ENCODE measurements around the gene MEGF6. TPM values are rescaled to one million over a fixed set of nuclear protein-coding genes. Genes with fewer than 3 reads are reported as not detected.

The MEGF6 gene
- total and polyA plus RNA-seq, 4 donors = 53.7 to 332 (median 157) TPM

- DNase-seq = no peak
- intact Hi-C loops (cut with DNase I) = no loop called here
- no peaks in the 10 kb centered on the region for H3K4me1 ChIP-seq (ENCODE audit: control insufficient read depth in 1 of 2, insufficient read depth in 2 of 2, low read length in 2 of 2)
- H3K27me3 ChIP-seq (ENCODE audit: control insufficient read depth in 1 of 2, insufficient read depth in 2 of 2, low read length in 1 of 2) = no peaks in the 10 kb centered on the region
- 63 to 70% methylated on average over 15 of the region's 15 CpGs for WGBS, 2 donors
- no peaks in the 10 kb centered on the region for H3K36me3 ChIP-seq (ENCODE audit: control insufficient read depth in 1 of 2, insufficient read depth in 2 of 2, low read length in 1 of 2)
- H3K9me3 ChIP-seq (ENCODE audit: control insufficient read depth, low read length) = no peaks in the 10 kb centered on the region
- ATAC-seq (ENCODE audit: low FRiP score) = no peak
- H3K4me3 ChIP-seq (ENCODE audit: low read length in 2 of 2) = no peak overlapping the region
- no peak overlapping the region for H3K27ac ChIP-seq (ENCODE audit: low read depth in 1 of 2, low read length in 2 of 2)
These were observed 94.8 kb downstream of the MEGF6 start for GRCh38 chr1:3516481-3516869.

DNA sequence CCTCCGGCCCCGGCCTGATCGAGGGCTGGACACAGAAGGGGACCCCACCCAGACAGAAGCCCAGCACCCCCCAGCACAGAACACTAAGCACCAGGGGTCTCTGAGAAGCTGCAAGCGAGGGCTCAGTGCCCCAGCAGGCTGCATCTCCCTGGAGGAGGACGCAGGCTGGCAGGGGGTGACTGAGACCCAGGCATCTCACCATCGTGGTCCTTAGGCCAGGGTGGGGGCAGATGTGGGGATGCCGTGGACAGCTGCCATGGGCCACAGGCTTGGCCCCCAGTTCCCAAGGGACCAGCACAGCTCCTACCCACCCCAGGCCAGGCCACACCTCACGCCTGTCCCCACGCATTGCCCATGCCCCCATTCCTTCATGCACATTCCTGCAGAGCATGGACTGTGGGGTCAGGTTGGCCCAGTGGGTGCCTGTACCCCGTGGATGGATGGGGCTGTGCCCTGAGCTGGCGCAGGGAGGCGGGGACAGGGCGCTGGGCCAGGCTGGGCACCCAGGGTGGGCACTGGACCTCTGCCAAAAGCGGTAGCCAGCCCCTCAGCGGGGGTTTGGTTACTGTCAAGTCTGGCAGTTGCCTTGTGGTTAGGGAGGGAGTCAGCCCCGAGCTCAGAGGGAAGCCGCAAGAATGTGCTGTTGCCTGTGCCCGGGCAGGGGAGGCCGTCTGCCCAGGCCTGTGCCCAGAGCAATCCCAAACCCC is 95.4 kb downstream of the MEGF6 start:
- no peak overlapping the region for H3K4me3 ChIP-seq (ENCODE audit: low read length in 2 of 2)
- no peaks in the 10 kb centered on the region for H3K27me3 ChIP-seq (ENCODE audit: control insufficient read depth in 1 of 2, insufficient read depth in 2 of 2, low read length in 1 of 2)
- intact Hi-C loops (cut with DNase I) = no loop called here
- DNase-seq = no peak
- ATAC-seq (ENCODE audit: low FRiP score) = no peak
- H3K27ac ChIP-seq (ENCODE audit: low read depth in 1 of 2, low read length in 2 of 2) = no peak overlapping the region
- H3K9me3 ChIP-seq (ENCODE audit: control insufficient read depth, low read length) = no peaks in the 10 kb centered on the region
- H3K4me1 ChIP-seq (ENCODE audit: control insufficient read depth in 1 of 2, insufficient read depth in 2 of 2, low read length in 2 of 2) = no peaks in the 10 kb centered on the region
- H3K36me3 ChIP-seq (ENCODE audit: control insufficient read depth in 1 of 2, insufficient read depth in 2 of 2, low read length in 1 of 2) = no peaks in the 10 kb centered on the region
- WGBS, 2 donors = 40 to 47% methylated on average over 19 of the region's 19 CpGs

DNA sequence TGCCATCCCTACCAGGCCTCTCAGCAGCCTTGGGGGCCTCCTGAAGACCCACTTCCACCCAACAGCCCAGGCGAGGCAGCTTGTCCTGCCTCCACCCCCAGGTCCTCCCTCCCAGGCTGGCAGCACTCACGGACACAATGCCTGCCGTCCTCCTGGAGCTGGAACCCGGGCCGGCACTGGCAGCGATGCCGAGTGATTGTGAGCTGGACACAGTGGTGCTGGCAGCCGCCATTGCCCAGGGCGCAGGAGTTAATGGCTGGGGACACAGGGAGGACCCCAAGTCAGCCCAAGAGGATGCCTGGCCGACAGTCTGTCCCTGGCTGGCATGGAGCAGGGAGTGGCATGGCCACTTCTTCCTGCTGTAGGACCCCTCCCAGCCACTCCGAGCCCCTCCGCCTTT is 96.0 kb downstream of the MEGF6 start:
- WGBS, 2 donors = 74 to 76% methylated on average over 12 of the region's 12 CpGs
- Histone ChIP-seq H3K4me3 (ENCODE audit: low read length in 2 of 2) (no peak overlapping the region), H3K27me3 (ENCODE audit: control insufficient read depth in 1 of 2, insufficient read depth in 2 of 2, low read length in 1 of 2) (no peaks in the 10 kb centered on the region), H3K27ac (ENCODE audit: low read depth in 1 of 2, low read length in 2 of 2) (no peak overlapping the region), H3K4me1 (ENCODE audit: control insufficient read depth in 1 of 2, insufficient read depth in 2 of 2, low read length in 2 of 2) (no peaks in the 10 kb centered on the region), H3K9me3 (ENCODE audit: control insufficient read depth, low read length) (no peaks in the 10 kb centered on the region), H3K36me3 (ENCODE audit: control insufficient read depth in 1 of 2, insufficient read depth in 2 of 2, low read length in 1 of 2) (no peaks in the 10 kb centered on the region)
- ATAC-seq (ENCODE audit: low FRiP score) (no peak), DNase-seq (no peak)
- intact Hi-C loops (cut with DNase I) = no loop called here

DNA sequence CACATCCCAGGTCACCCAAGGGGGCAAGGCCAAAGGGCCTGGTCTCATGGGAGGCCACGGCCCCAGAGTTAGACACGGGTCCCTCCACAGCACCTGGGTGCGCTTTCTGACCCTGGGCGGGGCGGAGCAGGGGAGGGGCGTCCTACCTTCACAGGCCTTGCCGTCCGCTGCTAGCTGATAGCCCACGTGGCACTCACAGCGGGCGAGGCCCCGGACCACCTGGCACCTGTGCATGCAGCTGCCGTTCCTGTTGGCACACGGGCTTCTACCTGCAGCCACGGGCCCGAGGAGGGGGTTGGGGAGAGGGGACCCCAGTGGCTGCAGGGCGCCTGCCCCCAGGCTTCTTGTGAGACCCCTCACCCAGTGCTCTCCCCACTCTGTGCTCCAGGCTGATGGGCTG is 96.9 kb downstream of the MEGF6 start:
- no peak for DNase-seq
- no peaks in the 10 kb centered on the region for H3K9me3 ChIP-seq (ENCODE audit: control insufficient read depth, low read length)
- 90 to 93% methylated on average over 16 to 17 of the region's 17 CpGs for WGBS, 2 donors
- ATAC-seq (ENCODE audit: low FRiP score) = no peak
- H3K4me1 ChIP-seq (ENCODE audit: control insufficient read depth in 1 of 2, insufficient read depth in 2 of 2, low read length in 2 of 2) = no peaks in the 10 kb centered on the region
- H3K36me3 ChIP-seq (ENCODE audit: control insufficient read depth in 1 of 2, insufficient read depth in 2 of 2, low read length in 1 of 2) = no peaks in the 10 kb centered on the region
- no peak overlapping the region for H3K4me3 ChIP-seq (ENCODE audit: low read length in 2 of 2)
- H3K27me3 ChIP-seq (ENCODE audit: control insufficient read depth in 1 of 2, insufficient read depth in 2 of 2, low read length in 1 of 2) = no peaks in the 10 kb centered on the region
- no peak overlapping the region for H3K27ac ChIP-seq (ENCODE audit: low read depth in 1 of 2, low read length in 2 of 2)
- intact Hi-C loops (cut with DNase I) = no loop called here

DNA sequence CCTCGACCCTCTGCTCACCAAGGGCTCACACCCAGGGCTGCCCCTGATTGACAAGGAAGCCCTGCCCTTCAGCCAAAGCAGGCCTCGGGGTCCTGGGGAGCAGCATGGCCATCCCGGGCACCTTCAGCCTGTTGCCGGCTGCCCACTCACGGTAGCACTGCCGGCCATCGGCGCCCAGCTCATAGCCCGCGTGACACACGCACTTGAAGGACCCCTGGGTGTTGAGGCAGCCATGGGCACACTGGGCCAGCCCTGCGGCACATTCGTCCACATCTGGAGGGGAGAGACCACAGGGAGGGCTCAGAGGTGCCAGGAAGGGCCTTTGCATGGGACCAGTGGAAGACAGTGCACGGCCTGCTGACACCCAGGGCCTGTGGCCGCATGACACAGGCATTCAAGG is 99.5 kb downstream of the MEGF6 start:
- no peak for ATAC-seq (ENCODE audit: low FRiP score)
- no peak overlapping the region for H3K4me3 ChIP-seq (ENCODE audit: low read length in 2 of 2)
- no peaks in the 10 kb centered on the region for H3K9me3 ChIP-seq (ENCODE audit: control insufficient read depth, low read length)
- DNase-seq = no peak
- intact Hi-C loops (cut with DNase I) = no loop called here
- no peaks in the 10 kb centered on the region for H3K27me3 ChIP-seq (ENCODE audit: control insufficient read depth in 1 of 2, insufficient read depth in 2 of 2, low read length in 1 of 2)
- no peaks in the 10 kb centered on the region for H3K36me3 ChIP-seq (ENCODE audit: control insufficient read depth in 1 of 2, insufficient read depth in 2 of 2, low read length in 1 of 2)
- H3K4me1 ChIP-seq (ENCODE audit: control insufficient read depth in 1 of 2, insufficient read depth in 2 of 2, low read length in 2 of 2) = no peaks in the 10 kb centered on the region
- 90 to 91% methylated on average over 15 of the region's 15 CpGs for WGBS, 2 donors
- H3K27ac ChIP-seq (ENCODE audit: low read depth in 1 of 2, low read length in 2 of 2) = no peak overlapping the region

DNA sequence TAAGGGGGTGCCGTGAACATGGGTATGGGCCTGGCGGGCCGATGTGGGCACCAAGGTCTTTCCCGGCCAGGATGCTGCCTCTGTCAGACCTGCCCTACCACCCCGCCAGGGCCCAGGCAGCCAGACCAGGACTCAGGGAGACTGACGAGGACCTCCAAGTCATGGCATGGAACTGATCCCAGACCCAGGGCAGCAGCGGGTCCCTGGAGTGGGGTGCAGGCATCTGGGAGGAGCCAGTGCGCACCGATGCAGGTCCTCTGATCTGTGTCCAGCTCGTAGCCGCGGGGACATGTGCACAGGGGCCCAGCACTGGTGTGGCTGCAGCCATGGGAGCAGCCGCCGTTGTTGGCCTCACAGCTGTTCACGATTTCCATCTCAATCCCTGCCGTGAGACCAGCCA is 100.0 kb downstream of the MEGF6 start:
- Histone ChIP-seq H3K4me1 (ENCODE audit: control insufficient read depth in 1 of 2, insufficient read depth in 2 of 2, low read length in 2 of 2) (no peaks in the 10 kb centered on the region), H3K9me3 (ENCODE audit: control insufficient read depth, low read length) (no peaks in the 10 kb centered on the region), H3K27me3 (ENCODE audit: control insufficient read depth in 1 of 2, insufficient read depth in 2 of 2, low read length in 1 of 2) (no peaks in the 10 kb centered on the region), H3K36me3 (ENCODE audit: control insufficient read depth in 1 of 2, insufficient read depth in 2 of 2, low read length in 1 of 2) (no peaks in the 10 kb centered on the region), H3K4me3 (ENCODE audit: low read length in 2 of 2) (no peak overlapping the region), H3K27ac (ENCODE audit: low read depth in 1 of 2, low read length in 2 of 2) (no peak overlapping the region)
- DNase-seq = no peak
- 86 to 92% methylated on average over 13 to 16 of the region's 16 CpGs for WGBS, 2 donors
- intact Hi-C loops (cut with DNase I) = no loop called here
- no peak for ATAC-seq (ENCODE audit: low FRiP score)

- H3K9me3 ChIP-seq (ENCODE audit: control insufficient read depth, low read length) = no peaks in the 10 kb centered on the region
- no peak overlapping the region for H3K27ac ChIP-seq (ENCODE audit: low read depth in 1 of 2, low read length in 2 of 2)
- DNase-seq (no peak), ATAC-seq (ENCODE audit: low FRiP score) (no peak)
- intact Hi-C loops (cut with DNase I) = no loop called here
- H3K36me3 ChIP-seq (ENCODE audit: control insufficient read depth in 1 of 2, insufficient read depth in 2 of 2, low read length in 1 of 2) = no peaks in the 10 kb centered on the region
- no peaks in the 10 kb centered on the region for H3K27me3 ChIP-seq (ENCODE audit: control insufficient read depth in 1 of 2, insufficient read depth in 2 of 2, low read length in 1 of 2)
- H3K4me3 ChIP-seq (ENCODE audit: low read length in 2 of 2) = no peak overlapping the region
- H3K4me1 ChIP-seq (ENCODE audit: control insufficient read depth in 1 of 2, insufficient read depth in 2 of 2, low read length in 2 of 2) = no peaks in the 10 kb centered on the region
- 85 to 88% methylated on average over 12 of the region's 12 CpGs for WGBS, 2 donors
These were observed 100.4 kb downstream of the MEGF6 start for GRCh38 chr1:3510956-3511250.

GRCh38 chr1:3510136-3510955 is 101.0 kb downstream of the MEGF6 start:
- intact Hi-C loops (cut with DNase I) = no loop called here
- WGBS, 2 donors = 80 to 82% methylated on average over 32 of the region's 32 CpGs

DNA sequence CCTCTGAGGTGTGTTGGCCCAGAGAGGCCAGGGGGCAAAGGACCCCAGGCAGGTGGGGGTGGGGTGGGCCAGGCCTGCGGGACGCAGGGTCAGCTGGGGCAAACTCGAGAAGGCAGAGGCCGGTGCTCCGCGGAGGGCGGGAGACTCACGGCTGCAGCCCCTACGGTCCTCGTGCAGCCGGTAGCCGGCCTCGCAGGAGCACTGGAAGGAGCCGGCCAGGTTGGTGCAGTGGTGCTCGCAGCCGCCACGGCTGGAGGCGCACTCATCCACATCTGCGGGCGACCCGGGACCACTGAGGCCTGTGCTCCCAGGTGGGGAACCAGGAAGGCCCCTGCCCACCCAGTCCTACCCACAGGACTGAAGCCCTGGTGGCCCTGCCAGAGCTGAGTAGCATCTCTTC is 101.6 kb downstream of the MEGF6 start:
- no peaks in the 10 kb centered on the region for H3K27me3 ChIP-seq (ENCODE audit: control insufficient read depth in 1 of 2, insufficient read depth in 2 of 2, low read length in 1 of 2)
- ATAC-seq (ENCODE audit: low FRiP score) (no peak), DNase-seq (no peak)
- no peaks in the 10 kb centered on the region for H3K9me3 ChIP-seq (ENCODE audit: control insufficient read depth, low read length)
- no peak overlapping the region for H3K4me3 ChIP-seq (ENCODE audit: low read length in 2 of 2)
- intact Hi-C loops (cut with DNase I) = no loop called here
- WGBS, 2 donors = 81 to 87% methylated on average over 17 to 21 of the region's 21 CpGs
- H3K27ac ChIP-seq (ENCODE audit: low read depth in 1 of 2, low read length in 2 of 2) = no peak overlapping the region
- no peaks in the 10 kb centered on the region for H3K36me3 ChIP-seq (ENCODE audit: control insufficient read depth in 1 of 2, insufficient read depth in 2 of 2, low read length in 1 of 2)
- H3K4me1 ChIP-seq (ENCODE audit: control insufficient read depth in 1 of 2, insufficient read depth in 2 of 2, low read length in 2 of 2) = no peaks in the 10 kb centered on the region

More at GRCh38 chr1:3510136-3510955, 101.0 kb downstream of the MEGF6 start:
- H3K4me3 ChIP-seq (ENCODE audit: low read length in 2 of 2) = no peak overlapping the region
- DNase-seq (no peak), ATAC-seq (ENCODE audit: low FRiP score) (no peak)
- no peaks in the 10 kb centered on the region for H3K27me3 ChIP-seq (ENCODE audit: control insufficient read depth in 1 of 2, insufficient read depth in 2 of 2, low read length in 1 of 2)
- H3K36me3 ChIP-seq (ENCODE audit: control insufficient read depth in 1 of 2, insufficient read depth in 2 of 2, low read length in 1 of 2) = no peaks in the 10 kb centered on the region
- H3K27ac ChIP-seq (ENCODE audit: low read depth in 1 of 2, low read length in 2 of 2) = no peak overlapping the region
- H3K4me1 ChIP-seq (ENCODE audit: control insufficient read depth in 1 of 2, insufficient read depth in 2 of 2, low read length in 2 of 2) = no peaks in the 10 kb centered on the region
- no peaks in the 10 kb centered on the region for H3K9me3 ChIP-seq (ENCODE audit: control insufficient read depth, low read length)
